ENCODE results near the gene CHTOP. TPM values are rescaled to one million over a fixed set of nuclear protein-coding genes. Genes with fewer than 3 reads are reported as not detected.

Gene CHTOP
- total and polyA plus RNA-seq, 2 of the 13 experiments (the other 11 are each of a cell fraction or from before 2014, with no cell fraction given) = 38.0 to 51.9 TPM

GRCh38 chr1:153627715-153628626, 5.9 kb upstream of the CHTOP start, which contains the start of gene S100A1 (continued):
- no peak for TF ChIP-seq JDP2 (CRISPR knock-in tag; IDR thresholded peaks at IDR 0.05; ENCODE audit: borderline replicate concordance)
- TF ChIP-seq HIVEP1 (CRISPR knock-in tag; IDR thresholded peaks at IDR 0.05) = no peak
- TF ChIP-seq, protein P1, sequence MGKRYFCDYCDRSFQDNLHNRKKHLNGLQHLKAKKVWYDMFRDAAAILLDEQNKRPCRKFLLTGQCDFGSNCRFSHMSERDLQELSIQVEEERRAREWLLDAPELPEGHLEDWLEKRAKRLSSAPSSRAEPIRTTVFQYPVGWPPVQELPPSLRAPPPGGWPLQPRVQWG (CRISPR knock-in tag; IDR thresholded peaks at IDR 0.05; ENCODE audit: borderline replicate concordance, low read depth) = no peak
- no peak for TF ChIP-seq ZBTB44 (CRISPR knock-in tag; IDR thresholded peaks at IDR 0.05)
- TF ChIP-seq ZNF850 (CRISPR knock-in tag; conservative IDR thresholded peaks at IDR 0.05) = no peak
- TF ChIP-seq, protein P2, sequence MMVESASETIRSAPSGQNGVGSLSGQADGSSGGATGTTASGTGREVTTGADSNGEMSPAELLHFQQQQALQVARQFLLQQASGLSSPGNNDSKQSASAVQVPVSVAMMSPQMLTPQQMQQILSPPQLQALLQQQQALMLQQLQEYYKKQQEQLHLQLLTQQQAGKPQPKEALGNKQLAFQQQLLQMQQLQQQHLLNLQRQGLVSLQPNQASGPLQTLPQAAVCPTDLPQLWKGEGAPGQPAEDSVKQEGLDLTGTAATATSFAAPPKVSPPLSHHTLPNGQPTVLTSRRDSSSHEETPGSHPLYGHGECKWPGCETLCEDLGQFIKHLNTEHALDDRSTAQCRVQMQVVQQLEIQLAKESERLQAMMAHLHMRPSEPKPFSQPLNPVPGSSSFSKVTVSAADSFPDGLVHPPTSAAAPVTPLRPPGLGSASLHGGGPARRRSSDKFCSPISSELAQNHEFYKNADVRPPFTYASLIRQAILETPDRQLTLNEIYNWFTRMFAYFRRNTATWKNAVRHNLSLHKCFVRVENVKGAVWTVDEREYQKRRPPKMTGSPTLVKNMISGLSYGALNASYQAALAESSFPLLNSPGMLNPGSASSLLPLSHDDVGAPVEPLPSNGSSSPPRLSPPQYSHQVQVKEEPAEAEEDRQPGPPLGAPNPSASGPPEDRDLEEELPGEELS (CRISPR knock-in tag; IDR thresholded peaks at IDR 0.05) = no peak
- TF ChIP-seq, protein P3, sequence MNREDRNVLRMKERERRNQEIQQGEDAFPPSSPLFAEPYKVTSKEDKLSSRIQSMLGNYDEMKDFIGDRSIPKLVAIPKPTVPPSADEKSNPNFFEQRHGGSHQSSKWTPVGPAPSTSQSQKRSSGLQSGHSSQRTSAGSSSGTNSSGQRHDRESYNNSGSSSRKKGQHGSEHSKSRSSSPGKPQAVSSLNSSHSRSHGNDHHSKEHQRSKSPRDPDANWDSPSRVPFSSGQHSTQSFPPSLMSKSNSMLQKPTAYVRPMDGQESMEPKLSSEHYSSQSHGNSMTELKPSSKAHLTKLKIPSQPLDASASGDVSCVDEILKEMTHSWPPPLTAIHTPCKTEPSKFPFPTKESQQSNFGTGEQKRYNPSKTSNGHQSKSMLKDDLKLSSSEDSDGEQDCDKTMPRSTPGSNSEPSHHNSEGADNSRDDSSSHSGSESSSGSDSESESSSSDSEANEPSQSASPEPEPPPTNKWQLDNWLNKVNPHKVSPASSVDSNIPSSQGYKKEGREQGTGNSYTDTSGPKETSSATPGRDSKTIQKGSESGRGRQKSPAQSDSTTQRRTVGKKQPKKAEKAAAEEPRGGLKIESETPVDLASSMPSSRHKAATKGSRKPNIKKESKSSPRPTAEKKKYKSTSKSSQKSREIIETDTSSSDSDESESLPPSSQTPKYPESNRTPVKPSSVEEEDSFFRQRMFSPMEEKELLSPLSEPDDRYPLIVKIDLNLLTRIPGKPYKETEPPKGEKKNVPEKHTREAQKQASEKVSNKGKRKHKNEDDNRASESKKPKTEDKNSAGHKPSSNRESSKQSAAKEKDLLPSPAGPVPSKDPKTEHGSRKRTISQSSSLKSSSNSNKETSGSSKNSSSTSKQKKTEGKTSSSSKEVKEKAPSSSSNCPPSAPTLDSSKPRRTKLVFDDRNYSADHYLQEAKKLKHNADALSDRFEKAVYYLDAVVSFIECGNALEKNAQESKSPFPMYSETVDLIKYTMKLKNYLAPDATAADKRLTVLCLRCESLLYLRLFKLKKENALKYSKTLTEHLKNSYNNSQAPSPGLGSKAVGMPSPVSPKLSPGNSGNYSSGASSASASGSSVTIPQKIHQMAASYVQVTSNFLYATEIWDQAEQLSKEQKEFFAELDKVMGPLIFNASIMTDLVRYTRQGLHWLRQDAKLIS (CRISPR knock-in tag; IDR thresholded peaks at IDR 0.05) = no peak
- TF ChIP-seq GATAD1 (CRISPR knock-in tag; IDR thresholded peaks at IDR 0.05) = 0 out of 2 replicates have a peak, but pooled peaks have one; percentile 15
- TF ChIP-seq MBNL3 (CRISPR knock-in tag; conservative IDR thresholded peaks at IDR 0.05) = no peak
- TF ChIP-seq ZNF569 (CRISPR knock-in tag; IDR thresholded peaks at IDR 0.05; ENCODE audit: borderline replicate concordance) = no peak
- TF ChIP-seq SMC3 (IDR thresholded peaks at IDR 0.05; ENCODE audit: low read length) = 0 out of 2 replicates have a peak, but pooled peaks have one; percentile 32
- TF ChIP-seq, protein P4, sequence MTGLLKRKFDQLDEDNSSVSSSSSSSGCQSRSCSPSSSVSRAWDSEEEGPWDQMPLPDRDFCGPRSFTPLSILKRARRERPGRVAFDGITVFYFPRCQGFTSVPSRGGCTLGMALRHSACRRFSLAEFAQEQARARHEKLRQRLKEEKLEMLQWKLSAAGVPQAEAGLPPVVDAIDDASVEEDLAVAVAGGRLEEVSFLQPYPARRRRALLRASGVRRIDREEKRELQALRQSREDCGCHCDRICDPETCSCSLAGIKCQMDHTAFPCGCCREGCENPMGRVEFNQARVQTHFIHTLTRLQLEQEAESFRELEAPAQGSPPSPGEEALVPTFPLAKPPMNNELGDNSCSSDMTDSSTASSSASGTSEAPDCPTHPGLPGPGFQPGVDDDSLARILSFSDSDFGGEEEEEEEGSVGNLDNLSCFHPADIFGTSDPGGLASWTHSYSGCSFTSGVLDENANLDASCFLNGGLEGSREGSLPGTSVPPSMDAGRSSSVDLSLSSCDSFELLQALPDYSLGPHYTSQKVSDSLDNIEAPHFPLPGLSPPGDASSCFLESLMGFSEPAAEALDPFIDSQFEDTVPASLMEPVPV (CRISPR knock-in tag; IDR thresholded peaks at IDR 0.05) = 0 out of 2 replicates have a peak, but pooled peaks have one; percentile 50
- peak; percentile 84 for TF ChIP-seq POLR2AphosphoS5 (IDR thresholded peaks at IDR 0.05; ENCODE audit: low read depth, low read length)
- peak; percentile 24; the same call in 1 of the 2 replicates for TF ChIP-seq ZNF772 (CRISPR knock-in tag; IDR thresholded peaks at IDR 0.05)
- no peak for TF ChIP-seq ZNF256 (CRISPR knock-in tag; conservative IDR thresholded peaks at IDR 0.05)
- TF ChIP-seq ZMYM2 (CRISPR knock-in tag; IDR thresholded peaks at IDR 0.05) = peak; percentile 70
- TF ChIP-seq TEAD3 (CRISPR knock-in tag; optimal IDR thresholded peaks at IDR 0.05; ENCODE audit: borderline replicate concordance) = peak; percentile 17
- TF ChIP-seq SAP130 (CRISPR knock-in tag; IDR thresholded peaks at IDR 0.05; ENCODE audit: low read depth) = 0 out of 2 replicates have a peak, but pooled peaks have one; percentile 54
- TF ChIP-seq ZNF558 (CRISPR knock-in tag; IDR thresholded peaks at IDR 0.05; ENCODE audit: borderline replicate concordance) = no peak
- TF ChIP-seq SP140L (CRISPR knock-in tag; IDR thresholded peaks at IDR 0.05; ENCODE audit: borderline replicate concordance) = no peak

All from HepG2 (cell line).